ENCODE measurements around the gene MAGI2. TPM values are rescaled to one million over a fixed set of nuclear protein-coding genes. Genes with fewer than 3 reads are reported as not detected.
"Not testable (repeated sequence)": the region's sequence is repeated elsewhere in the genome, so short reads cannot be mapped to it uniquely, and the experiment has no call there.

MAGI2 gene
- total RNA-seq, 1 donor from 2014 or later = 0.05 TPM

DNA sequence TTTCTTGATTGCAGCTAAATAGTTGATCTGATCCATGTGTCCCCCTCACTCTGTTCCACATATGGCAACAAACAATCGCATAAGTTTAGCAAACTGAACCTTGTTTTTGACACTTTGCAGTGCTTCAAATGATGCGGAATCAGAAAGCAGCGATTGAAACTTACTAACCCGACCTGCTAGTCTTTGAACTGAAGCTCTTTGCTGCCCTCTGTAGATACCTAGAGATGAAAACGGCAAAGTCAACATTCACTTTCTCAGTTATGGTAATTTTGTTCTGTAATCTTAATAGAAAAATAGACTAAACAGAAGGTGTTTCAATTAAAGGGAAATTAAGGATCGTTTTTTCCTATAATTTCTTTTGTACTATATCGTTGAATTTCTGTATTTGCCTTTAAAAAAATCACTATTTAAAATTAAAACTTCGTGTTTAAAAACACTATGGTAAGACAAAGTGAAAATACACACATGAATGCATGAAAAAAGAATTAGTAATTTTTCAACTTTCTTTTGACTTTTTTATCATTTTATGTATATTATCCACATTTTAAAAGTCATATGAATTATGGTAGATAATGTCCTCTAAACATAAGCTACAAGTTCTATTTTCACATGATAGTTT, 276.5 kb downstream of the MAGI2 start:
- intact Hi-C loops (cut with micrococcal nuclease) = loop anchor here (1.0 to 10.0 kb wide), 3 partner anchors 666 to 1232 kb away; no protein-coding TSS in a partner anchor

DNA sequence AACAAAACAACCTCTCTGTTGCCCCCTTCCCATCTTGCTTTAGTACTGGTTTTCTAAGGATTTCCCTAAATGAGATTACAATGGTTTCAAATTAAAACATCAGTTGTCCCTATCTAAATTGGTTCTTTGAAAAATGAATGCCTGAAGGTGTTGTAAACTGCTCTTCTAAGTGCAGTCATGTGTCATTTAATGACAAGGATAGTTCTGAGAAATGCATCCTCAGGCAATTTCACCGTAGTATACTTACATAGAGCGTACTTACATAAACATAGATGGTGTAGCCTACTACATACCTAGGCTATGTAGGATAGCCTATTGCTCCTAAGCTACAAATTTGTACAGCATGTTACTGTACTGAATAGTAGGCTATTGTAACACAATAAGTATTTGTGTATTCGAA, 278.1 kb downstream of the MAGI2 start:
- intact Hi-C loops (cut with micrococcal nuclease) = loop anchor here (10.0 kb wide), 1 partner anchor 1231 kb away; no protein-coding TSS in a partner anchor

DNA sequence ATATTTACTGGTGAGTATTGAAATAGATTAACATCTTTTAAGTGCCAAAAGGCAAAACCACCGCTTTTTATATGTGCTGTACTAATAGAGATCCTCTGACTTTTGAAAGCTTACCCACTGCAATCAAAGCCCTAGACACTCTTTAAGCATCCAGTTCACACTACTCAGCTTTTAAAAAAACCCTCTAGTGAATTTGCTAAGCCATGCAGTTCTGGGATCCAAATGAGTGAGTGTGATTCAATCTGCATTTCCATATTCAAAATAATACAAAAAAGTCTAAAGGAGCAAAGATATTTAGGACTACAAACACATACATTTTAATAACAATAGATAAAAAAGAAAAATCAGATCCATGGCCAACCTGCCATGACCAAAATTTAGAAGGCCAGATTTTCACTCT, 288.2 kb downstream of the MAGI2 start:
- intact Hi-C loops (cut with micrococcal nuclease) = no loop called here

DNA sequence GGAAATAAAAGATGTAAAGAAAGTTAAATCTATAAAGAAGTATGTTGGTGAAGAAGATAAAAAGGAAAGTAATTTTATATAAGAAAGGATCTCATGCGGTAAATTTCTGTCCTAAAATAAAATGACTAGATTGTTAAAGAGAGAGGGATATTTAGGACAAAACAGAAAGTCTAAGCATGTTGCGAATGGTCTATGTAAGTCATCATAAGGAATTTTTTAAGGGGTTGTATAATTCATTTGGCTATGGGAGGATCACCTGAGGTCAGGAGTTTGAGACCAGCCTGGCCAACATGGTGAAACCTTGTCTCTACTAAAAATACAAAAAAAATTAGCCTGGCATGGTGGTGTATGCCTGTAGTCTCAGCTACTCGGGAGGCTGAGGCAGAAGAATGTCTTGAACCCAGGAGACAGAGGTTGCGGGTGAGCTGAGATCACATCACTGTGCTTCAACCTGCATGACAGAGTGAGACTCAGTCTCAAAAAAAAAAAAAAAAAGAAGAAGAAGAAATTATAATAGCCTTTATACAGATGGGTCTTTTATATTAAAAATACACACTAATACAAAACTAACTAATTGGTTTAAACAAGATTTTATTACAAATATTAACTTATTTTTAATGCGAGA, 294.3 kb downstream of the MAGI2 start:
- intact Hi-C loops (cut with micrococcal nuclease) = no loop called here

DNA sequence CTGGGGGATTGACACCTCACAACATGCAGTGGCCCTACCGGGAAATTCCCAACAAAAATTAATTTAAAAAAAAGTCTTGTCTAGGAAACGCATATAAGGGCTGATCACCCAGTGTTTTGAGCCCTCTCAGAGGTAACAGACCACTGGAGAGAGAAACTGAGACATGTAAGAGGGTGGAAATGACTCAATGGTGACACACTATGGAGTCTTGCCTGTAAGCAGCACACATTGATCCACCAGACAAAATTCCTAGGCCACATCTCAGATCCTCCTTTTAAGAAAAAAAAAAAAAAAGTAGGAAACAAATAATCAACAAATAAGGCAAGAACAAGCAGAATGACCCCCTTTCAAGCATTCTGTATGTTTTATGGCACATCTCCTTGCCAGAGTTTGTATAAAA, 296.2 kb downstream of the MAGI2 start:
- intact Hi-C loops (cut with micrococcal nuclease) = no loop called here

DNA sequence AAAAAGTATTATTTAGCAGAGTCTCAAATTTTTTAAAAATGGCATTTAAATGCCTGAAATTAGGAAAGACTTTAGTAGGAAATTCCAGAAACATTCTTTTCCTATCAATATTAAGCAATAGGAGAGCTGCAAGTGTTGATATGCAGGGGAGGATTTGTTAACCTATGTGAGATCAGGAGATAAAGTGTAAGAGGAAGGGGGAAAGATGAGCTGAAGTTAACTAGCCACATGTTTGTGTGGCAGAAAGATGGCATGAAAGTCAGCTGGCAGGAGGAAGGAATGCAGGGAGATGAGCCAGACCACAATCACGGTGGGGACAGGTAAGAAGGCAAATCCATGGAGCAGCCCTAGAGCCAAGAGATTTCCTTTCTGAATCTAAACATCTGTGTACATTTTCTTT, 303.6 kb downstream of the MAGI2 start:
- intact Hi-C loops (cut with micrococcal nuclease) = no loop called here

DNA sequence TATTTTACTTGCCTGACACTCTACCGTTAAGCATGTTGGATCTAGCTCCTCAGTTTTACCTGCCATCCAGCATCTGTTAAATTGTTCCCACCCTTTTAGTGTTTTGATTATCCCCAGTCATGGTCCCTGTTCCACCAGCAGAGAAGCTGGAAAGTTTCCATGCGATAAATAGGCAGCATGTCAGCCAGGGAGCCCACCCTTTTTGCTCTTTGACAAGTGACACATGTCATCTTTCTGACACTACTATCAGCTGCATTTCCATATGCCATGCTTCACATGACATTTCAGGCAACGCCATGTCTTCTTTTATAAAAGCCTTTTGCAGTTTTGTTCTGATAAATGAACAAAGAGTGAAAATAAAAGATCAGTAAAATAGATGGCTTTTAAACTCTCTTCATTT, 310.8 kb downstream of the MAGI2 start:
- intact Hi-C loops (cut with micrococcal nuclease) = no loop called here

DNA sequence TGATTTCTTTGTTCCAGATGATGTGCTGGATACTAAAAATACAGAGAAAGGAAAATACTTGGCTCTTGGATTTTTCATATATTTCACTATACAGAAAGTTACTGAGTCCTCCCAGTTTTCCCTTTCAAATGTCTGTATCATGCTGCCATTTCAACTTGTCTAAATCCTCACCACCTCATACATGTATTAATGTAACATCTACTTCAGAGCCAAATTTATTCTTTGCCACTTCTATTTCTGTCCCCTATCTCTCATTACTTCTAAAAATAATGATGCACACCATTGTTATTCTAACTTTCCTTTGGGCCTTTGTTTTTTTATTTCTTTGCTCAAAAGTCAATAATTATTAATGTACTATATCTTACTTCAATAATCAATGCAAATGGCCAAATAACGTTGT, 312.2 kb downstream of the MAGI2 start:
- intact Hi-C loops (cut with micrococcal nuclease) = no loop called here

DNA sequence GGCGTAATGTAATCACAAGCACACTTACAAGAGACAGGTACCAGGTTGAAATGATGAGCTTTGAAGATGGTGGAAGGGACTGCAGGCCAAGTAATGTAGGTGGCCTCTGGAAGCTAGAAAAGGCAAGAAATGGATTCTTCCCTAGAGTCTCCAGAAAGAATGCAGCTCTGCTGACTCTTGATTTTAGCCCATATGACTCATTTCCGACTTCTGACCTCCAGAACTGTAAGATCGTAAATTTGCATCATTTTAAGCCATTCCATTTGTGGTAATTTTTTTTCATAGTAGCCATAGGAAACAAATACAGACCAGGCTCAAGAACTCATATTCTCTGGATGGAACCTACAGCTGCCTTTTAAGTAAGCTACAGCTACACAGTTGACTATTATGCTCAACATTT, 315.5 kb downstream of the MAGI2 start:
- intact Hi-C loops (cut with micrococcal nuclease) = no loop called here

DNA sequence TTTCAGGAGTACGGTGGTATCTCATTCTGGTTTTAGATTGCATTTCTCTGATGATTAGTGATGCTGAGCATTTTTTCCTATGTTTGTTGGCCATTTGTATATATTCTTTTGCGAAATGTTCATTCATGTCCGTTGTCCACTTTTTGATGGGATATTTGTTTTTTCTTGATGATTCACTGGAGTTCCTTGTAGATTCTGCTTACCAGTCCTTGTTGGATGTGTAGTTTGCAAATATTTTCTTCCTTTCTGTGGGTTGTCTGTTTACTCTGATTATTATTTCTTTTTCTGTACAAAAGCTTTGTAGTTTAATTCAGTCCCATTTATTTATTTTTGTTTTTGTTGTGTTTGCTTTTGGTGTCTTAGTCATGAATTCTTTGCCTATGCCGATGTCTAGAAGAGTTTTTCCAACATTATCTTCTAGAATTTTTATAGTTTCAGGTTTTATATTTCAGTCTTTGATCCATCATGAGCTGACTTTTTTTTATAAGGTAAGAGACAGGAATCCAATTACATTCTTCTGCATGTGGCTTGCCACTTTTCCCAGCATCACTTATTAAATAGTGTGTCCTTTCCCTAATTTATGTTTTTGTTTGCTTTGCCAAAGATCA, 320.5 kb downstream of the MAGI2 start:
- intact Hi-C loops (cut with micrococcal nuclease) = no loop called here

DNA sequence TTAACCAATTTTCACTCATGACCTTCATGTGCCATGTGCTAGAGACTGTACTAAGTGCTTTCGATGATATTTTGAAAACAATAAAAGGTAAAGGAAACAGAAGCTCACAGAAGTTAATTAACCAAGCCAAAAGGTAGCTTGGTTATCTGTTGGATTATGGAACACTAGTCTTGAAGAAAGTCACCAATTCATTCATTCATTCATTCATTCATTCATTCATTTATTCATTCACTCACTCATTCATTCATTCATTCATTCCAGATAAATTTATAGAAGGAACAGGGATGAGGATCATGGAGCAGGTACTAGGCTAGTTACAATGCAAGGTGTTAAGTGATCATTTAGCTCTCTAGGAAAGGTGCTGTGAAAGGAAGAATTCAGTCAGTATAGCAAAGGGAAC, 322.8 kb downstream of the MAGI2 start:
- intact Hi-C loops (cut with micrococcal nuclease) = no loop called here

DNA sequence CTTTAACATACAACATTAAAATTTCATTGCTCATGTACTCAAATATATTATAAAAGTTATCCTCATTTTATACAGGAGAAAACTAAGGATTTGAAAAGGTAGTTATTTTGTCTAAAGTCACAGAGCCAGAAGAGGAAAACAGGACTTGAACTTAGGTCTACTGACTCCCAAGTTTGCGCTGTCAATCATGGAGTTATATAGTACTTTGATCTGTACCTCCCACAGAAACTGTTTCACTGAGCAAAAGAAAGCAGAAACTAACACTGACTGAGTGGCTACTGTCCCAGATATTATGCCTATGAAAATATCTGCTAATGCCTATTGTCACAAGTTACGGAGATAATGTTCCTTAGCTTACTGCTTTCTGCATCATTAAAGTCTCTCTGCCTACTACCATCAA, 329.1 kb downstream of the MAGI2 start:
- intact Hi-C loops (cut with micrococcal nuclease) = no loop called here

DNA sequence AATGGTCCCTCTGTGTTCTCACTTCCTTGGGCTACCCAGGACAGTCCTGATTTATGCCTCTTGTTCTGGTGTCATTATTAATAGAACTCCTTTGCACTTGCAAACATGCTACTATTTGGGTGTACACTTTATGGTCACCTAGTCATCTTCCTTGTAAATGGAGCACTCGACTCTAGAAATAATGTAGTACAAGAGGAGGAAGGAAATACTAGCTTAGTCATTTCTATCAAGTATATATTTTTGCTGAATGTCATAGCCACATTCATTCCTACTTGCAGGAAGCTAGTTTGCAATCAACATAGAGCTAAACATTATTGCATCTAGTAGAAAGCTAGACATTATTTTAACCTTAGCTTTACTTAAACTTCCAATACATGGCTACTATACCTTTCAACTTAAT, 335.3 kb downstream of the MAGI2 start:
- intact Hi-C loops (cut with micrococcal nuclease) = no loop called here

DNA sequence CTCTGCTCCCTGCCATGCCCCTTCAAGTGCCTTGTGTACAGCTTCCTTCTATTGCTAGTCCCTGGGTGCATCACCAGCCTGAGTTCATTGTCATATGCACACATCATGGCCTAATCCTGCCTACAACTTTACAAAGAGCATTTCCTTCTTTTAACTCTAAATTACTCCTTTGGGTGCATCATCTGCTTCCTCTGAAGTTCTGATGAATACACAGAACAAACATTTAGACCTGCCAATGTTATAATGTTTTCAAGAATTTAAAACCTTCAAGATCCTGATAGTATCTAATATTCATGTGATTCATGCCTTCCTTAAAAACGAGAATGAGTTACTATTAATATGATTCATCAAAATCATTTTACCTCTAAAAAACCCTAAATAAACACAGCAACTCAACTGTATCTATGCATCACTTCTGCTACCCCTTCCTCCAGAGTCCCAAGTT, 357.1 kb downstream of the MAGI2 start:
- intact Hi-C loops (cut with micrococcal nuclease) = no loop called here

DNA sequence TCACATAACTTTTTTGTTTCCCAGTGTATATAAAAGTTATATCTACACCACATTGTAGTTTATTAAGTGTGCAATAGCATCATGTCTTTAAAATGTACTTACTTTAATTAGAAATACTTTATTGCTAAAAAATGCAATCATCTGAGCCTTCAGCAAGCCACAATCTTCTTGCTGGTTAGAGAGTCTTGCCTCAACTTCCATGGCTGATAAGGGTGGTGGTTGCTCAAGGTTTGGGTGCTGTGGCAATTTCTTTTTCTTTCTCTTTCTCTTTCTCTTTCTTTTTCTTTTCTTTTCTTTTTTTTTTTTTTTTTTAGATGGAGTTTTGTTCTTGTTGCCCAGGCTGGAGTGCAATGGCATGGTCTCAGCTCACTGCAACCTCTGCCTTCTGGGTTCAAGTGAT, 360.0 kb downstream of the MAGI2 start:
- intact Hi-C loops (cut with micrococcal nuclease) = no loop called here

DNA sequence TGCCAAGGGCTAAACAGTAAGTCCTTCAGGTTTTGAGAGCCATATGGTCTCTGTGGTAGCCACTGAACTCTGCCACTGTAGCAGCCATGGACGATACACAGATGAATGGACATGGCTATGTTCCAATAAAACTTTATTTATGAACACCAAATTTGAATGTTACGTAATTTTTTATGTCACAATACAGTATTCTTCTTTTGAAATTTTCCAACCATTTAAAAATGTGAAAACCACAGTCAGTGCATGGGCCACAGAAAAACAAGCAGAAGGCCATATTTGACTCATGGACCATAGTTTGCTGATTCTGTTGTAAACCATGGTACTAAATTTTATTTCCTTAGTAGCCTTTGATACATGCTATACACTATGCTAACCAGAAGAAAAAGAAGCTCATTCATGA, 361.8 kb downstream of the MAGI2 start:
- intact Hi-C loops (cut with micrococcal nuclease) = no loop called here

DNA sequence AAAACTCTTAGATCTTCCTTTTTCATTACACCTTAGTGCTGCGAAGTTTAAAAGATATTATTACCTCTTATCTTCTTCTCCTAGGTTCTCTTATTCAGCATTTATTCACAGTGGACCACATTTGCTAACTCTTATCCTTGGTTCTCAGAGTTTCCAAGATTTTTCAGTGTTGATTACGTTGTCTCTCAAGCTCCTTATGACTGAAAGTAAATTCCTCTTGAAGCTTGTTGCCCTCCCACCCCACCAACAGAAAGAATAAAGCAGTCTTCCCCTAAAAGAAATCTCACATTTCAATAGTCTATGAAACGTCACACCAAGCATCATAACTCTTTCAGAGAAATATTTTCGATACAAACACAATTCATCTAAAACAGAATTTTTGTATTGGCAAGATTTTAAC, 362.5 kb downstream of the MAGI2 start:
- intact Hi-C loops (cut with micrococcal nuclease) = no loop called here

DNA sequence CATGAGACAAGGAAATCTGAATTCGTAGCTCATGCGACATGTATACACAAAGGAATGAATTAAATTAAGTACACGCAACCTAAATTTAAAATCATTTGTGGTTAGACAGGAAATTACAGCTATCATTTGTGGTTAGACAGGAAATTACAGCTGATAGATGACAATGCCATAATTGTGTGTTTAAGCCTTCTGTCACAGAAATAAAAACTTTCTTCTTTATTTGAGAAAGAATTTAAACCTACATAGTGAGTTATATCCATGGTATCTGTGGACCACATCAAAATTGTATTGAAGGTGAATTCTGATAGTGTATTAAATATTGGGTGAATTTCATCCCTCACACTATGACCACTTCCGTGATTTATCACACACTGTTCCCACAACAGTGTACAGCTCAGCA, 362.9 kb downstream of the MAGI2 start:
- intact Hi-C loops (cut with micrococcal nuclease) = no loop called here

DNA sequence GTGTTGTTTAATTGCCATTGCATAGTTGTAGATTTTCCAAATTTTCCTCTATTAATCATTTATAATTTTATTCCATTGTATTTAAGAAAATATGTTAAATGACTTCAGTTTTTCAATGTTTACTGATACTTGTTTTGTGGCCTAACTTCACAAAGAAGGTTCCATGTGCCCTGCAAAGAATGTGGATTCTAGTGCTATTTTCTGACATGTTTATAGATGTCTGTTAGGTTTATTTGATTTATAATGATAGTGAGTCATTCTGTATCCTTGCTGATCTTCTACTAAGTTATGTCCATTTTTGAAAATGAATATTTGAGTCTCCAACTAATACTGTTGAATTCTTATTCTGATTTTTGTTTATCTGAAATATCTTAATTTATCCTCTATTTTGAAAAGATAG, 369.0 kb downstream of the MAGI2 start:
- intact Hi-C loops (cut with micrococcal nuclease) = no loop called here

DNA sequence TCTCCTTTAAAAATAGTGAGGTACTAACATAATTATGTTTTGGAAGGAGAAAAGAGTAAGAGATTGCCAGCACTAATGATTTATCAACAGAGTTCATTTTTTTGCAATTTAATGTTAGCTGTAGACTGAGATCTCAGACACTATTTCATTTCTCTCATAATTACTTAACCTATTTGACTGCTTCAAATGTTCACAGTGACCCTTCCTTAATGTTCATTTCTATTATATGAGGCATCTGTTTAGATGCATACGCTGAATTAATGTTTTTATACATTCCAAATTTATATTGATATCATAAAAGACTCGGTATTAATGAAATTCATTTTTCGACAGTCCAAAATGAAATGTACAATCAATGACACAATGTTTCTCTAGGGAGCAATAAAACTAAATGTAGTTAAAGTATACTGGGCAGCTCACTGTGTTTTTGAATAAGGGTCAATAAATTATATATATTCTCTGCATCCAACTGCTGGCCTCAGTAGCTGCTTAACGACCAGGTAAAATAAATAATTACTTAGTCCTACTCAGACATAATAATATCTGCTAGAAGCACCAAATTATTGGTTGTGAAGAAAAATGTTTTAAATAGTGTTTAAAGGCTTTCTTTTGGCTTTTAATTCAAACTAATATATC, 373.4 kb downstream of the MAGI2 start:
- intact Hi-C loops (cut with micrococcal nuclease) = no loop called here

DNA sequence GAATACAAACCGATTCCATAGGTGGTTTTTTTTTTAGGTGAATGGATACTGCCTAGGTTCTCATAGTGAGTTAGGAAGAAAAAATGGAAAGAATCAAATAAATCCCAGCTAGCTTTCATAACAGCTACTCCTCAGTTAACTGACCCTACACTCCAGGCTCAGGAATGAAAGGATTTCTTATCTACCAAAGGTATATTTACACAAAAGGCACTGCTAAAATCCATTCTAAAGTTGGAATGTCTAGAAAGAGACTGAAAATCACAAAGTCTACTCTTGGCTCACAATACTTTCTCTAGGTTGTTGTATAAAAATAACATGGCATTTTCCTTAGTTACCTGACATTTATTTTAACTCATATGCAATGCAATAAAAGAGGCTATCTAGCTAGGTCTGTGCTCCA, 375.2 kb downstream of the MAGI2 start:
- intact Hi-C loops (cut with micrococcal nuclease) = no loop called here

DNA sequence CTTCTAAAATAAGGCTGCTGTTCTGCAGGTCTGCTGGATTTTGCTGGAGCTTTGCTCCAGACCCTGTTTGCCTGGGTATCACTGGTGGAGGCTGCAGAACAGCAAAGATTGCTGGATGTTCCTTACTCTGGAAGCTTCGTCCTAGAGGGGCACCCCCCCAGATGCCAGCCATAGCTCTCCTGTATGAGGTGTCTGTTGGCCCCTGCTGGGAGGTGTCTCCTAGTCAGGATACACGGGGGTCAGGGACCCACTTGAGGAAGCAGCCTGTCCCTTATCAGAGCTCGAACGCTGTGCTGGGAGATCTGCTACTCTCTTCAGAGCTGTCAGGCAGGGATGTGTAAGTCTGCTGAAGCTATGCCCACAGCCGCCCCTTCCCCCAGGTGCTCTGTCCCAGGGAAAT, 382.3 kb downstream of the MAGI2 start:
- intact Hi-C loops (cut with micrococcal nuclease) = not testable (repeated sequence)
